Measurements from ENCODE around the gene LY6G5C. TPM values are rescaled to one million over a fixed set of nuclear protein-coding genes. Genes with fewer than 3 reads are reported as not detected.

The LY6G5C gene
- 0.43 and 0.64 TPM in 2 replicates for total RNA-seq

DNA sequence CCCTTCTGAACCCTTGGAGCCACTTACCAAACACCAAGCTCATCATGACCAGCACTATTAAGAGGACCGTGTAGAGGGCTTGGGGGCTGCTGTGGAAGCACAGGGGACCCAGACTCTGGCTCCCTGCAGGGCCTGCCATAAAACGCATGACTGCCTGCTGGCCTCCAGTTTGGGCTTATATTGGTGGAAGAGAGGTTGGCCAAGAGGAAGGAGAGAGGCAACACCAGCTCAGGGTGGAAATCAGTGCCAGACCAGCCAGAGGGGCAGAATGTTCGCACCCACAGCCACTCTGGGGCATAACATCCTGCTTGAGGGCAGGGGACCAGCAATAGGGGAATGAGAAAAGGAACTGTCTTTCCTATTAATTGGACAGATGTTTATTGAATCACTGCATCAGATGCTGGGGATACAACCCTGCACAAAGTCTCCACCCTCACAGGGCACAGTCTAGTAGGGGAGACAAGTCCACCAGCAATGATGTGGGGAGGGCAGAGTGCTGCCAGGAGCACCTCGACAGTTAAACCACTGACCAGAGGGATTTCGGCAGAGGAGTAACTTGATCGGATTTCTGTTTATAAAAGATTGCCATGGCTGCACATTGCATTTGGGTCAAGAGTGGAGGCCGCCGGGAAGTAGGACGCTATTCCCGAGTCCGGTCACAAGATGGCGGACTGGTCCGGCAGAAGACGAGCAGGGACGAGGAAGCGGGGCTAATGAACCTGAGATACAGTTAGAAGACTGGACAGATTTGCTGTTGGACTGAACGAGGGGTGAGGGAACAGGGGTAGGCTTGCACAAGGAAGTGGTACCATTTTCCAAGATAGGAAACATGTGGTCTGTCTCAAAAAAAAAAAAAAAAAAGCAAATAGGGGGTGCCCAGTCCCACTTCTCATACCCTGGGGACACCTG, at the start of gene LY6G5C:
LY6G5C (minus strand) TSS at position 842 of the 909 bp plus-strand sequence; CDS start at position 148, 694 bp downstream.
- TF ChIP-seq CTCF (IDR thresholded peaks at IDR 0.05; ENCODE audit: insufficient read depth, low read depth, low read length): peak; percentile 60
- peak; percentile 92 for DNase-seq (ENCODE audit: low read depth)
- peak within 1 kb of the TSS; percentile 62 for H3K4me3 ChIP-seq (ENCODE audit: low read depth, low read length)

- DNase-seq (ENCODE audit: low read depth): peak; percentile 92
- peak overlapping the region; percentile 93 for H3K4me3 ChIP-seq (ENCODE audit: low read depth, low read length)
- TF ChIP-seq CTCF (IDR thresholded peaks at IDR 0.05; ENCODE audit: insufficient read depth, low read depth, low read length): no peak
Measured at GRCh38 chr6:31729979-31730630, 49.2 kb upstream of the LY6G5C start.

DNA sequence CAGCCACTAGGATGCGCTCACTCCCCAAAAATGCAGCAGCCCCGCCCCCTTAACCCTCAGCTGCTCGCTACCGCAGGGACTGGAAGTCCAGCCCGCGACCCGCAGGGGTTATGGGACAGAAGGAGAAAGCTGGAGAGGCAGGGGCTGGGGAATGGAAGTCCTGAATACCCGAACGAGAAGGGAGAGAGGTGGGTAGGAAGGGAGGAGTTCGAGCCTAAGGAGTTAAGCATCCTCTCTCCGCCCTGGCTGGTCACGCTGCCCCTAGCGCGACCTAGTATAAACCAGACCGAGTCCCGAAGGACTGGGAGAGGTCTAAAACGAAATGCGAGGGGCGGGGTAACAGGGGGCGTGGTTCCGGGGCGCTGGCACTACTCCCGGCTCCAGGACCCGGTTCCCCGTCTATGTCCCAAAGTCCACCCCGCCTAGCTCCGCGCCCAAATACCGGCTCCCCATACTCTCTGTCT, 48.7 kb upstream of the LY6G5C start:
- peak overlapping the region; percentile 93 for H3K4me3 ChIP-seq (ENCODE audit: low read depth, low read length)
- peak; percentile 90 for DNase-seq (ENCODE audit: low read depth)
- peak; percentile 66 for TF ChIP-seq CTCF (IDR thresholded peaks at IDR 0.05; ENCODE audit: insufficient read depth, low read depth, low read length)

- TF ChIP-seq CTCF (IDR thresholded peaks at IDR 0.05; ENCODE audit: insufficient read depth, low read depth, low read length): no peak
- H3K4me3 ChIP-seq (ENCODE audit: low read depth, low read length): peak within 1 kb of the TSS; percentile 93
- DNase-seq (ENCODE audit: low read depth): no peak
Measured at GRCh38 chr6:31728767-31729514, 48.1 kb upstream of the LY6G5C start, which contains the start of gene DDAH2. Gene DDAH2 (minus strand): TSS chr6:31729299. CDS start chr6:31729161, 138 bp downstream.

- DNase-seq (ENCODE audit: low read depth): no peak
- no peak for TF ChIP-seq CTCF (IDR thresholded peaks at IDR 0.05; ENCODE audit: insufficient read depth, low read depth, low read length)
- H3K4me3 ChIP-seq (ENCODE audit: low read depth, low read length): peak overlapping the region; percentile 93
Measured at GRCh38 chr6:31727717-31728671, 47.1 kb upstream of the LY6G5C start.
